Stomach (tissue), 9 donors: ENCODE results near the gene C11orf21. TPM values are rescaled to one million over a fixed set of nuclear protein-coding genes. Genes with fewer than 3 reads are reported as not detected.

Experiments used
- DNase-seq, 2 donors: peaks; one replicate each; pipeline versions ENCODE4 v3.0.0 to v3.0.0-alpha.2; 2013 to 2019
- H3K27ac ChIP-seq, 5 donors: fragments of 200-600 bp in 4 of 5; sonication (generic) in 4 of 5; one replicate each; pipeline ENCODE4 v1.5.1; 2013 to 2019; ENCODE audit warnings: mild to moderate bottlenecking in 1 of 5, moderate library complexity in 1 of 5
- H3K27me3 ChIP-seq, 3 donors: fragments of 200-600 bp; sonication (generic); one replicate each; pipeline ENCODE4 v1.5.1; 2017 to 2019; ENCODE audit warnings: mixed run types in 1 of 3
- H3K36me3 ChIP-seq, 4 donors: fragments of 200-600 bp; sonication (generic); 1 replicate in 3 of 4; 2 replicates in 1 of 4; pipeline ENCODE4 v1.5.1; 2016 to 2019
- H3K4me1 ChIP-seq, 4 donors: fragments of 200-600 bp; sonication (generic); one replicate each; pipeline ENCODE4 v1.5.1; 2016 to 2019
- H3K4me3 ChIP-seq, 4 donors: fragments of 200-600 bp; sonication (generic) in 3 of 4; one replicate each; pipeline ENCODE4 v1.5.1; 2016 to 2019; ENCODE audit warnings: mild to moderate bottlenecking in 1 of 4
- H3K9me3 ChIP-seq, 4 donors: fragments of 200-600 bp; sonication (generic); one replicate each; pipeline ENCODE4 v1.5.1; 2016 to 2019
- CTCF ChIP-seq, 7 experiments: fragments of 450-650 bp in 4 of 7; fragments of 200-600 bp in 3 of 7; sonication (generic) in 3 of 7; IDR thresholded peaks; one replicate each; pipeline ENCODE4 v1.5.1; 2016 to 2019; ENCODE audit warnings: antibody characterized with exemption in 7 of 7, control low read depth in 2 of 7, mild to moderate bottlenecking in 1 of 7
- EP300 ChIP-seq: sonication (generic); formaldehyde crosslinking; IDR thresholded peaks from one replicate; pipeline ENCODE4 v1.6.1; 2017; ENCODE audit warnings: antibody characterized with exemption
- POLR2A ChIP-seq, 4 donors: fragments of 450-650 bp; IDR thresholded peaks; one replicate each; pipeline ENCODE4 v1.6.1; 2016; ENCODE audit warnings: antibody characterized with exemption in 4 of 4, control low read depth in 2 of 4, mild to moderate bottlenecking in 1 of 4, moderate library complexity in 1 of 4
- POLR2AphosphoS5 ChIP-seq, 3 donors: sonication (generic); formaldehyde crosslinking; IDR thresholded peaks; one replicate each; pipeline ENCODE4 v1.6.1; 2016; ENCODE audit warnings: antibody characterized with exemption in 3 of 3
- WGBS, 5 donors: extraction: QIAGEN DNeasy Blood & Tissue Kit in 3 of 5; methylation state at CpG; one replicate each; pipeline versions ENCODE4 v1.1.5 to v1.1.7; 2013 to 2018; 5-methylcytosine and 5-hydroxymethylcytosine counted together
- intact Hi-C: fragments of 100-400 bp; cut with DNase I; formaldehyde crosslinking; loops from one replicate; pipeline ENCODE4 v1.15.1; 2023; ENCODE audit warnings: low total_unique reads
- polyA plus RNA-seq, 3 donors: library from polyadenylated mRNA; stranded (reverse); fragments of 200-250 nt; gene quantifications; one replicate each; pipeline ENCODE4 v1.2.3, GENCODE V29; 2013
- total RNA-seq, 5 donors: library from RNA; depleted of rRNA; stranded (reverse); fragments of >200 nt; gene quantifications; one replicate each; pipeline versions ENCODE4 v1.1.0 to v1.2.3, GENCODE V29; 2014 to 2016
- donor health status: healthy with polysubstance abuse.
- donor health status: Bipolar disorder and iron deficiency.
- donor health status: healthy.

The C11orf21 gene
- total and polyA plus RNA-seq, 8 donors = 0.61 to 1.8 (median 0.82) TPM; not detected in 2

- intact Hi-C loops = no loop called here
- DNase-seq = no peak
These were observed 44.3 kb upstream of the C11orf21 start for GRCh38 chr11:2346014-2346413.

GRCh38 chr11:2345050-2345449, 43.3 kb upstream of the C11orf21 start:
- no peaks in the 10 kb centered on the region for H3K4me1 ChIP-seq
- H3K36me3 ChIP-seq = no peaks in the 10 kb centered on the region
- H3K9me3 ChIP-seq = peaks cover 0 to 12% (median 9%) of the 10 kb centered on the region in 4 donors
- no peak overlapping the region for H3K4me3 ChIP-seq
- 68 to 83% (median 75%) methylated on average over 2 of the region's 2 CpGs for WGBS, 5 donors
- no peak for DNase-seq
- TF ChIP-seq EP300 = no peak
- TF ChIP-seq CTCF (IDR thresholded peaks at IDR 0.05) = no peak
- TF ChIP-seq POLR2A (IDR thresholded peaks at IDR 0.05) = no peak
- TF ChIP-seq POLR2AphosphoS5 (IDR thresholded peaks at IDR 0.05) = no peak
- no peaks in the 10 kb centered on the region for H3K27me3 ChIP-seq
- intact Hi-C loops = no loop called here
- no peak overlapping the region for H3K27ac ChIP-seq

More at GRCh38 chr11:2346014-2346413, 44.3 kb upstream of the C11orf21 start:
- TF ChIP-seq POLR2A (IDR thresholded peaks at IDR 0.05) (no peak), POLR2AphosphoS5 (IDR thresholded peaks at IDR 0.05) (no peak), EP300 (no peak)
- 78 to 89% (median 83%) methylated on average over 4 of the region's 4 CpGs for WGBS, 5 donors
- no peak overlapping the region for H3K4me3 ChIP-seq
- no peaks in the 10 kb centered on the region for H3K27me3 ChIP-seq
- no peak overlapping the region for H3K27ac ChIP-seq
- H3K4me1 ChIP-seq = no peaks in the 10 kb centered on the region
- peaks cover 0 to 15% (median 10%) of the 10 kb centered on the region in 4 donors for H3K9me3 ChIP-seq
- H3K36me3 ChIP-seq = no peaks in the 10 kb centered on the region

- intact Hi-C loops = no loop called here
- WGBS, 5 donors = 74 to 89% (median 80%) methylated on average over 4 of the region's 4 CpGs
- Histone ChIP-seq H3K27me3 (no peaks in the 10 kb centered on the region), H3K36me3 (no peaks in the 10 kb centered on the region), H3K4me3 (no peak overlapping the region), H3K9me3 (no peaks in the 10 kb centered on the region), H3K27ac (no peak overlapping the region), H3K4me1 (no peaks in the 10 kb centered on the region)
- no peak for DNase-seq
- TF ChIP-seq POLR2AphosphoS5 (IDR thresholded peaks at IDR 0.05) = no peak
- TF ChIP-seq EP300 = no peak
- no peak for TF ChIP-seq POLR2A (IDR thresholded peaks at IDR 0.05)
- TF ChIP-seq CTCF (IDR thresholded peaks at IDR 0.05) = no peak
These were observed 41.8 kb upstream of the C11orf21 start for GRCh38 chr11:2343502-2343901.

GRCh38 chr11:2342981-2343380, 41.3 kb upstream of the C11orf21 start:
- H3K4me1 ChIP-seq = no peaks in the 10 kb centered on the region
- 61 to 92% (median 74%) methylated on average over 5 of the region's 5 CpGs for WGBS, 5 donors

More at GRCh38 chr11:2342981-2343380, 41.3 kb upstream of the C11orf21 start:
- Histone ChIP-seq H3K4me3 (no peak overlapping the region), H3K27ac (no peak overlapping the region), H3K36me3 (no peaks in the 10 kb centered on the region), H3K9me3 (no peaks in the 10 kb centered on the region), H3K27me3 (no peaks in the 10 kb centered on the region)
- DNase-seq = no peak
- no peak for TF ChIP-seq POLR2AphosphoS5 (IDR thresholded peaks at IDR 0.05)
- no peak for TF ChIP-seq EP300
- no peak for TF ChIP-seq POLR2A (IDR thresholded peaks at IDR 0.05)
- TF ChIP-seq CTCF (IDR thresholded peaks at IDR 0.05) = no peak
- intact Hi-C loops = no loop called here
